Measurements from ENCODE around the gene TCF12.

The TCF12 gene

GRCh38 chr15:57183614-57184344, 265.3 kb downstream of the TCF12 start:
- in situ Hi-C loops (cut with HindIII; ENCODE audit: low sequenced_read_pairs): no loop called here
- TF ChIP-seq CTCF (IDR thresholded peaks at IDR 0.05; ENCODE audit: low read depth, low read length, missing control alignments): no peak
- no peak overlapping the region for H3K4me3 ChIP-seq (ENCODE audit: low read depth, low read length)
- no peak for DNase-seq (ENCODE audit: low read depth)

GRCh38 chr15:57184502-57184901, 266.1 kb downstream of the TCF12 start:
- H3K4me3 ChIP-seq (ENCODE audit: low read depth, low read length): no peak overlapping the region
- DNase-seq (ENCODE audit: low read depth): no peak
- no peak for TF ChIP-seq CTCF (IDR thresholded peaks at IDR 0.05; ENCODE audit: low read depth, low read length, missing control alignments)
- in situ Hi-C loops (cut with HindIII; ENCODE audit: low sequenced_read_pairs): no loop called here

- in situ Hi-C loops (cut with HindIII; ENCODE audit: low sequenced_read_pairs): no loop called here
- no peak overlapping the region for H3K4me3 ChIP-seq (ENCODE audit: low read depth, low read length)
- no peak for TF ChIP-seq CTCF (IDR thresholded peaks at IDR 0.05; ENCODE audit: low read depth, low read length, missing control alignments)
- DNase-seq (ENCODE audit: low read depth): no peak
Observed at GRCh38 chr15:57185507-57186074, 267.1 kb downstream of the TCF12 start.

- in situ Hi-C loops (cut with HindIII; ENCODE audit: low sequenced_read_pairs): no loop called here
- no peak overlapping the region for H3K4me3 ChIP-seq (ENCODE audit: low read depth, low read length)
- TF ChIP-seq CTCF (IDR thresholded peaks at IDR 0.05; ENCODE audit: low read depth, low read length, missing control alignments): no peak
- no peak for DNase-seq (ENCODE audit: low read depth)
Observed at GRCh38 chr15:57189466-57189865, 271.0 kb downstream of the TCF12 start.

GRCh38 chr15:57190208-57190607, 271.8 kb downstream of the TCF12 start:
- in situ Hi-C loops (cut with HindIII; ENCODE audit: low sequenced_read_pairs): no loop called here
- TF ChIP-seq CTCF (IDR thresholded peaks at IDR 0.05; ENCODE audit: low read depth, low read length, missing control alignments): no peak
- no peak overlapping the region for H3K4me3 ChIP-seq (ENCODE audit: low read depth, low read length)
- DNase-seq (ENCODE audit: low read depth): no peak

- no peak for DNase-seq (ENCODE audit: low read depth)
- in situ Hi-C loops (cut with HindIII; ENCODE audit: low sequenced_read_pairs): no loop called here
- no peak overlapping the region for H3K4me3 ChIP-seq (ENCODE audit: low read depth, low read length)
- no peak for TF ChIP-seq CTCF (IDR thresholded peaks at IDR 0.05; ENCODE audit: low read depth, low read length, missing control alignments)
Observed at GRCh38 chr15:57193161-57193560, 274.7 kb downstream of the TCF12 start.

All from astrocyte of the cerebellum (primary cell).